Stimulated activated effector memory CD8-positive, alpha-beta T cell treated with anti-CD3 and anti-CD28 coated beads, Interleukin-12 subunit alpha, Interleukin-12 subunit beta, amount 100 ng/mL, for 72 hours (primary cell): ENCODE data around the gene SERPING1.

Source experiments
- ATAC-seq: fragments of 150-1000 bp; cut with Tn5 transposase; 2 replicates; pipeline ENCODE4 v1.10.0; 2021
- DNase-seq, 2 donors: peaks; one replicate each; pipeline ENCODE4 v3.0.0; 2021 to 2022; ENCODE audit warnings: low spot score in 2 of 2
- H3K27ac Mint-ChIP-seq: one replicate; pipeline ENCODE4 v1.8.0; 2022; ENCODE audit warnings: mild to moderate bottlenecking, mixed read lengths
- H3K36me3 Mint-ChIP-seq: one replicate; pipeline ENCODE4 v1.8.0; 2022; ENCODE audit warnings: mild to moderate bottlenecking, mixed read lengths
- H3K4me1 Mint-ChIP-seq: one replicate; pipeline ENCODE4 v1.8.0; 2022; ENCODE audit warnings: mixed read lengths
- H3K4me3 Mint-ChIP-seq: one replicate; pipeline ENCODE4 v1.8.0; 2022; ENCODE audit warnings: mild to moderate bottlenecking, mixed read lengths
- H3K9me3 Mint-ChIP-seq: one replicate; pipeline ENCODE4 v1.8.0; 2022; ENCODE audit warnings: mixed read lengths

SERPING1 gene

DNA sequence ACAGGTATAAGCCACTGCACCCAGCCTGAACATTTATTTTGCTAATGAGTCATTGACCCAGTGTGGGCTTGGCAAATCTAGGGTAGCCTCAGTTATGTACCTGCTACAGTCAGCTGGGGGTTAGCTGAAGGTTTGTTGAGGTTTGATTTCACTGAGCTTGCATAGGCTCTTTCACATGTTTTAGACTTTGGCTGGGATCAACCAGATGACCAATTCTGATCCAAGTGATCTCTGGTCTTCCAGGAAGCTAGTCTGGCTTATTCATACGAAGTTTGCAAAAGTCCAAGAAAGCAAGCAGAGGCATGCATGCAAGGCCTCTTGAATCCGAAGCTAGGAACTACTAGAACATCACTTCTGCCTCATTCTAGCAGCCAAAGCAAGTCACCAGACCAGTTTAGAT lies 21.0 kb downstream of the SERPING1 start:
- ATAC-seq: no peak
- no peaks in the 10 kb centered on the region for H3K9me3 Mint-ChIP-seq
- no peaks in the 10 kb centered on the region for H3K4me1 Mint-ChIP-seq
- H3K4me3 Mint-ChIP-seq: no peak overlapping the region
- no peak for DNase-seq
- H3K36me3 Mint-ChIP-seq: no peaks in the 10 kb centered on the region
- H3K27ac Mint-ChIP-seq: no peak overlapping the region

GRCh38 chr11:57619331-57619730 lies 21.8 kb downstream of the SERPING1 start:
- DNase-seq (no peak), ATAC-seq (no peak)
- Mint-ChIP-seq H3K36me3 (no peaks in the 10 kb centered on the region), H3K4me3 (no peak overlapping the region), H3K9me3 (no peaks in the 10 kb centered on the region), H3K4me1 (no peaks in the 10 kb centered on the region), H3K27ac (no peak overlapping the region)

DNA sequence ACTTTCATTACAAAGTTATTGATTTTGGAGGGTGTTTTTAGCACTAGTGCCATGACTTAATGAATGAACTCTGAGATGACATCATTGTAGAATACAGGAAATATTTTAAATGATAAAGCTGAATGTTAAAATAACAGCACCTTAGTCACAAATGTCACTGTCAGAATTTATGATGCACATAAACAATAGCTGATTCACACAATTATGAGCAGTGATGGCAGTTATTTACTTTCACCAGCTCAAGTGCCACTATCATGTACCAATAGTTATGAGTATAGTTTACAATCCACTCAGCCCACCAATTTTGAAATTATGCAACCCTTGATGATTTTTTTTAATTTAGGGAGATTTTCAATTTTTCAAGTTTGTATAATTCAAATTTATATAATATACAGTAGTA lies 23.0 kb downstream of the SERPING1 start:
- Mint-ChIP-seq H3K9me3 (no peaks in the 10 kb centered on the region), H3K4me3 (no peak overlapping the region), H3K36me3 (no peaks in the 10 kb centered on the region), H3K4me1 (no peaks in the 10 kb centered on the region), H3K27ac (no peak overlapping the region)
- DNase-seq (no peak), ATAC-seq (no peak)

DNA sequence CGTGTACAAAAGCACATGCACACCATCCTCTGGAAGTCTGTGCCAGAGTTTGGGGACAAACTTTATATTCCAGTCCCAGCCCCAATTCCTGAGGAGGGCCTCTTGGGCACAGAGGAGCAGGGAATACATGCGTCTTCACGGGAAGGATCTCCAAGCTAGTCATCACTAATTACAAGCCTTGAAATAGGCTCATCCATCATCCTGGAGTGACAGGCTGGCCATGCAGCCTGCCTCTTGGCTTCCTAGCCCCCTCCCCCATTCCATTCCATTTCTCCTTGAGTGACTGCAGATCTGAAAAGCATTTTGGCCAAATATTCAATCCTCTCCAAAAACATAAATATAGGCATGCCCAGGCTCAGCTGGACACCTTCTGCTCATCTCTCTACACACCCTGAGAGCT lies 24.8 kb downstream of the SERPING1 start:
- H3K4me3 Mint-ChIP-seq: no peak overlapping the region
- no peak for ATAC-seq
- H3K9me3 Mint-ChIP-seq: no peaks in the 10 kb centered on the region
- H3K36me3 Mint-ChIP-seq: no peaks in the 10 kb centered on the region
- no peak overlapping the region for H3K27ac Mint-ChIP-seq
- no peaks in the 10 kb centered on the region for H3K4me1 Mint-ChIP-seq
- DNase-seq: no peak

DNA sequence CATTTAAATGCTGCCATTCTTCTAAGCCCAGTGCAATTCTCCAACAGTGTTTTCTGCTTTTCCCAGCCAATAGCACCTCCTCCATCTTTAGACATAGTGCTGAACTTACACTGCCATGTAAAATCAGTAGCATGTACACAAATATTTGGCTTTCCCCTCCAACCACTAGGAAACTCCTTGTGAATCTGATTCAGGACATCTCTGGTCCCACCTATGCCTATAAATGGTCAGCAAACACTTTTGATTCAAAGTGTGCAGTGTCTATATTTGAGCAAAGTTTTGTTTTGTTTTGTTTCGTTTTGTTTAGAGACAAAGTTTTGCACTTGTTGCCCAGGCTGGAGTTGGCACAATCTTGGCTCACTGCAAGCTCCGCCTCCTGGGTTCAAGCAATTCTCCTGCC lies 27.4 kb downstream of the SERPING1 start:
- H3K4me1 Mint-ChIP-seq: no peaks in the 10 kb centered on the region
- no peak overlapping the region for H3K4me3 Mint-ChIP-seq
- ATAC-seq: no peak

GRCh38 chr11:57626895-57627294 lies 29.4 kb downstream of the SERPING1 start:
- no peak overlapping the region for H3K4me3 Mint-ChIP-seq
- no peaks in the 10 kb centered on the region for H3K9me3 Mint-ChIP-seq
- DNase-seq: no peak
- no peaks in the 10 kb centered on the region for H3K36me3 Mint-ChIP-seq
- H3K4me1 Mint-ChIP-seq: no peaks in the 10 kb centered on the region
- ATAC-seq: no peak
- H3K27ac Mint-ChIP-seq: no peak overlapping the region

More for the DNA sequence above, 27.4 kb downstream of the SERPING1 start:
- DNase-seq: no peak
- H3K9me3 Mint-ChIP-seq: no peaks in the 10 kb centered on the region
- no peaks in the 10 kb centered on the region for H3K36me3 Mint-ChIP-seq
- no peak overlapping the region for H3K27ac Mint-ChIP-seq

GRCh38 chr11:57630171-57630570 lies 32.7 kb downstream of the SERPING1 start:
- Mint-ChIP-seq H3K9me3 (no peaks in the 10 kb centered on the region), H3K4me3 (no peak overlapping the region), H3K4me1 (no peaks in the 10 kb centered on the region), H3K36me3 (no peaks in the 10 kb centered on the region), H3K27ac (no peak overlapping the region)
- ATAC-seq (no peak), DNase-seq (no peak)

GRCh38 chr11:57632116-57632515 lies 34.6 kb downstream of the SERPING1 start:
- Mint-ChIP-seq H3K27ac (no peak overlapping the region), H3K9me3 (no peaks in the 10 kb centered on the region), H3K4me3 (no peak overlapping the region)

DNA sequence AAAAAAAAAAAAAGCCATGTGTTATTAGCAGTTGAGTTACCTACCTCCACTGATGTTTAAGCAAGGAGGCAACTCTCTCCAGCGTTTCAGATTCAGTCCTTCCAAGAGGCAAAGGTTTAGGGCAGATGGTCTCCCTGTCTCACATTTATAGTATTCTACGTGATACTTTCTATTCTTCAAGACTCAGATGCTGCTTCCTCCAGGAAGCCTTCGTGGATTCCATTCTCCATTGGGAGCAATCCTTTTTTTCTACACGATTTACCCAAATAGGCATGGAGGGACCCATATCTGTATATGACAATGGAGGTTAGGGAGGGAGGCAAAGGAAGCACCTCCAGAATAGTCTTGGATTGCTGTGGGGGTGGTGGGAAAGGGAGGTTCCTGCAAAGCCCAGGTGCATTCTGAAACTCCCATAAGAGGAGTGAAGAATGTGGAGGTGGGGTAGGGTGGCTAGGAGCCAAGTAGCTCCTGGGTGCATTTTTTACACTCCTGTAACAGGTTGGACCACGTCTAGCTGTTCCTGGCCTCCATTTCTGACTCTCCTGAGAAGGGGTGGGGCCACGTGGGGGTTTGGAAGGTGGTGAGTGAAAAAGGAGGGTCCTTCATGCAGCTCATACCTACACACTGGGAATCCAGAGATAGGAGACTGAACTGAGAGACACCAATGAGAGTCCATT lies 36.0 kb downstream of the SERPING1 start:
- H3K9me3 Mint-ChIP-seq: no peaks in the 10 kb centered on the region
- H3K4me1 Mint-ChIP-seq: peaks cover 9% of the 10 kb centered on the region
- H3K4me3 Mint-ChIP-seq: no peak overlapping the region
- DNase-seq (no peak), ATAC-seq (no peak)
- no peak overlapping the region for H3K27ac Mint-ChIP-seq
- H3K36me3 Mint-ChIP-seq: no peaks in the 10 kb centered on the region

More at GRCh38 chr11:57632116-57632515, 34.6 kb downstream of the SERPING1 start:
- ATAC-seq (no peak), DNase-seq (no peak)
- Mint-ChIP-seq H3K36me3 (no peaks in the 10 kb centered on the region), H3K4me1 (no peaks in the 10 kb centered on the region)

DNA sequence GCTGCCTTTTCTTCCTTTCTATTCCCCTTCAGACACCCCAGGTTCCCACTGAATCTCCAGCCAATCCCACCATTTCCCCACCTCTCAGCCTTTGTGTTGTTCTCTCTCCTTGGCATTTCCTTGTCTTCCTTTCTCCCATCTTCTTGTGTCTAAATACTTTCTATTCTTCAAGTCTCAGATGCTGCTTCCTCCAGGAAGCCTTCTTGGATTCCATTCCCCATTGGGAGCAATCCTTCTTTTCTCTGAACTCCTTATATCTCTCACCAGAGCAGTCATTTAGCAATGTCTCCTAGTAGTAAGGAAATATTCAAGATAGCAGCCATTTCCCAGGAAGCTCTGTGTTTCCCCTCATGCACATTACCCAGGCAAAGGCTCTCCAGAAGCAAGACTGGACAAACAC lies 36.8 kb downstream of the SERPING1 start:
- no peak overlapping the region for H3K27ac Mint-ChIP-seq
- H3K4me3 Mint-ChIP-seq: no peak overlapping the region
- no peak for DNase-seq
- no peaks in the 10 kb centered on the region for H3K36me3 Mint-ChIP-seq
- no peaks in the 10 kb centered on the region for H3K9me3 Mint-ChIP-seq
- ATAC-seq: no peak
- H3K4me1 Mint-ChIP-seq: peaks cover 17% of the 10 kb centered on the region

DNA sequence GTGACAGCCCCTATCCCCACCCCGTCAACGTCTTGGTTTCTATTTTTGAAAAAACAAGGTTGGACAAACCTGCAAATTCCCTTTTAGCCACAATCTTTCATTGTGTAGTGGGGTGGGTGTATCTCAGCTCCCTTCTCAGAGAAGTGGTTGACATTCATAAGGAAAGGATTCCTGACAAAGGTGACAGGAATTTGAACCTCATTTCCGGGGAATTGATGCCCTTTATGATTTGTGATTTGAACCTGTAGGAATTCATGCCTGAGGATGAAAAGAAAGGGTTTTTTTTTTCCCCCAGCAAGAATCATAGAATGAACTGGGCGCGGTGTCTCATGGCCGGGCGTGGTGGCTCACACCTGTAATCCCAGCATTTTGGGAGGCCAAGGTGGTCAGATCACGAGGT lies 37.8 kb downstream of the SERPING1 start:
- no peak for DNase-seq
- no peak overlapping the region for H3K27ac Mint-ChIP-seq
- H3K4me1 Mint-ChIP-seq: peaks cover 19% of the 10 kb centered on the region
- ATAC-seq: no peak
- no peak overlapping the region for H3K4me3 Mint-ChIP-seq
- H3K9me3 Mint-ChIP-seq: no peaks in the 10 kb centered on the region
- H3K36me3 Mint-ChIP-seq: no peaks in the 10 kb centered on the region

- Mint-ChIP-seq H3K36me3 (no peaks in the 10 kb centered on the region), H3K4me3 (peak overlapping the region; percentile 79), H3K4me1 (peaks cover 19% of the 10 kb centered on the region), H3K27ac (peak overlapping the region; percentile 43), H3K9me3 (no peaks in the 10 kb centered on the region)
- no peak for ATAC-seq
- DNase-seq: no peak
Observed at GRCh38 chr11:57637626-57638004, 40.1 kb downstream of the SERPING1 start.

DNA sequence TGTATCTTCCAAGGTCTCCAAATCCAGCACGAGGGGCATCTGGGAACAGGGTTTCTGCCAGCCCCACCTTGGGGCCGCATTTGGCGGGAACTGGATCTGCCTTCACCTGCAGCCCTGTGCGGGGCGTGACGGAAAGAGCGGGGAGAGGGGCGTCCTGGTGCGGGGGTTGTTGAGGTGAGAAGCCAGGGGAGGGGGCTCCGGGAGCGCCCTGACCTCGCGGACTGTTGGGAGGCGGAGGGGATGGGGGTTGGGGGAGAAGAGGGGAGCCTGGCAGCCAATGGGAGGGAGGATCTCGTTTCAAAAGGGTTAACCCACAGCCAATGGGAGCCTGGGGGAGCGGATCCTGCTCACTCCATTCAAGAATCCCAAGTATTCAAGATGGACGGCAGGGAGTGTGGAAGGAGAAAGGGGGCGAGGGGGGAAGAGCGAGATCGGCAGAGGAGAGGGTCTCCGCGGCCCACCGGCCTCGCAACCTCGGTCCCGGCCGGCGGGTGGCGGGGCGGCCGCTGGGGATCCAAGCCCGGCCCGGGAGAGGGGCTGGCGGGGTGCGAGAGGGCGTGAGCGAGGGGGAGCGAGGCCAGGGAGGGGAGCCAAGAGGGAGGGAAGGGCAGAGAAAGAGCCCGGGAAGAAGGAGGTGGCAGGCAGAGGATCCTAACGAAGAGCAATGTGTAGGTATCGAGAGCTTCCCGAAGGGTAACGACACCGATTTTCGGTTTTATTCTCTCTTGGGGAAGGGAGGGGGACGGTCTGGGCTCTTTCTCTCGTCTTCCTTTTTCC lies 40.7 kb downstream of the SERPING1 start:
- H3K27ac Mint-ChIP-seq: peak overlapping the region; percentile 43
- no peak for DNase-seq

GRCh38 chr11:57638811-57639320 lies 41.4 kb downstream of the SERPING1 start:
- Mint-ChIP-seq H3K9me3 (no peaks in the 10 kb centered on the region), H3K4me3 (peak overlapping the region; percentile 79), H3K4me1 (peaks cover 19% of the 10 kb centered on the region), H3K36me3 (no peaks in the 10 kb centered on the region), H3K27ac (peak overlapping the region; percentile 43)
- ATAC-seq: peak; percentile 51
- DNase-seq: no peak

More for the DNA sequence above, 40.7 kb downstream of the SERPING1 start:
- peak; percentile 39 for ATAC-seq
- Mint-ChIP-seq H3K36me3 (no peaks in the 10 kb centered on the region), H3K4me1 (peaks cover 19% of the 10 kb centered on the region), H3K4me3 (peak overlapping the region; percentile 79), H3K9me3 (no peaks in the 10 kb centered on the region)

- H3K36me3 Mint-ChIP-seq: no peaks in the 10 kb centered on the region
- peak; percentile 11 for ATAC-seq
Observed at GRCh38 chr11:57639321-57640067, 42.0 kb downstream of the SERPING1 start.

More at GRCh38 chr11:57639321-57640067, 42.0 kb downstream of the SERPING1 start:
- H3K4me1 Mint-ChIP-seq: peaks cover 19% of the 10 kb centered on the region
- DNase-seq: no peak
- no peaks in the 10 kb centered on the region for H3K9me3 Mint-ChIP-seq
- peak overlapping the region; percentile 43 for H3K27ac Mint-ChIP-seq
- H3K4me3 Mint-ChIP-seq: peak overlapping the region; percentile 79
